NCI-H1105 (cell line): ENCODE results near the gene RGS3.
"Not testable (repeated sequence)": the region's sequence is repeated elsewhere in the genome, so short reads cannot be mapped to it uniquely, and the experiment has no call there.

Experiments
- DNase-seq: peaks from one replicate; lab custom pipeline; 2025; lab: John Stamatoyannopoulos, UW

RGS3 gene

GRCh38 chr9:113635586-113635985 lies 172.1 kb downstream of the RGS3 start:
- DNase-seq = no peak

- no peak for DNase-seq
These were observed 172.6 kb downstream of the RGS3 start for GRCh38 chr9:113636165-113636564.

GRCh38 chr9:113636693-113637092 lies 173.2 kb downstream of the RGS3 start:
- DNase-seq = no peak

- no peak for DNase-seq
These were observed 175.0 kb downstream of the RGS3 start for GRCh38 chr9:113638490-113638889.

- DNase-seq = no peak
These were observed 175.4 kb downstream of the RGS3 start for GRCh38 chr9:113638897-113639296.

GRCh38 chr9:113639411-113639970 lies 176.0 kb downstream of the RGS3 start:
- DNase-seq = not testable (repeated sequence)

GRCh38 chr9:113640418-113640817 lies 176.9 kb downstream of the RGS3 start:
- no peak for DNase-seq

- no peak for DNase-seq
These were observed 177.8 kb downstream of the RGS3 start for GRCh38 chr9:113641100-113641885.

- no peak for DNase-seq
These were observed 180.8 kb downstream of the RGS3 start for GRCh38 chr9:113644321-113644720.

- DNase-seq = no peak
These were observed 181.9 kb downstream of the RGS3 start for GRCh38 chr9:113645227-113645977.

- no peak for DNase-seq
These were observed 182.4 kb downstream of the RGS3 start for GRCh38 chr9:113645978-113646253.

GRCh38 chr9:113646491-113646890 lies 183.0 kb downstream of the RGS3 start:
- no peak for DNase-seq
